HepG2 (cell line): ENCODE data around the gene CPNE2. TPM values are rescaled to one million over a fixed set of nuclear protein-coding genes. Genes with fewer than 3 reads are reported as not detected.

ENCODE experiments used
- ATAC-seq: fragments of 200-7000 bp; cut with Tn5 transposase; 3 replicates; pipeline ENCODE4 v1.9.1; 2020; ENCODE audit warnings: mild to moderate bottlenecking, moderate library complexity
- BruUV-seq: library from RNA; stranded (reverse); fragments of 400-500 nt; replicated peaks from 2 replicates; lab custom pipeline; 2021; lab: Mats Ljungman, UMichigan
- CTCF ChIA-PET: fragments of 300-600 bp; formaldehyde crosslinking; extraction: SDS; loops from one replicate; lab custom pipeline; 2021; ENCODE audit warnings: low total read pairs, inconsistent platforms, low intra/inter-chr PET ratio; lab: Yijun Ruan, JAX
- POLR2A ChIA-PET: fragments of 350-600 bp; sonication (Branson Sonifier 250); formaldehyde crosslinking; loops from one replicate; lab custom pipeline; 2020; ENCODE audit warnings: antibody characterized with exemption, inconsistent platforms; lab: Yijun Ruan, JAX
- DNase-seq: peaks from one replicate; pipeline ENCODE4 v3.0.0-alpha.2; 2015; ENCODE audit warnings: low spot score
- FAIRE-seq: peaks from 3 replicates; lab custom pipeline; 2011; peaks lifted over from hg19 to GRCh38; lab: Jason Lieb, UNC
- H2AFZ ChIP-seq: one replicate; pipeline ENCODE4 v1.6.1; 2011; ENCODE audit warnings: low read length, inconsistent platforms
- H3K27ac ChIP-seq: fragments of 300-600 bp; 3 replicates; pipeline ENCODE4 v1.8.0; 2011; ENCODE audit warnings: mixed run types, mild to moderate bottlenecking, mixed read lengths, low read length, inconsistent platforms; ENCODE audit not compliant: insufficient read depth; ENCODE audit errors: extremely low read length
- H3K27me3 ChIP-seq, 2 experiments: fragments of 200-600 bp in 1 of 2; 2 replicates in 1 of 2; 3 replicates in 1 of 2; pipeline versions ENCODE4 v1.6.0 to v1.8.0; 2011; ENCODE audit warnings: low read length in 2 of 2, mild to moderate bottlenecking in 2 of 2, moderate library complexity in 2 of 2, inconsistent platforms in 1 of 2; ENCODE audit not compliant: insufficient read depth in 2 of 2, control insufficient read depth in 1 of 2
- H3K36me3 ChIP-seq, 2 experiments: fragments of 200-600 bp in 1 of 2; replicated peaks in 1 of 2; 2 replicates in 1 of 2; 3 replicates in 1 of 2; pipeline versions ENCODE4 v1.5.1 to v1.8.0; 2011; ENCODE audit warnings: low read length in 2 of 2, inconsistent platforms in 1 of 2; ENCODE audit not compliant: insufficient read depth in 2 of 2, control insufficient read depth in 1 of 2
- H3K4me1 ChIP-seq: 2 replicates; pipeline ENCODE4 v1.5.1; 2012; ENCODE audit warnings: low read length, inconsistent platforms; ENCODE audit not compliant: insufficient read depth
- H3K4me2 ChIP-seq: 2 replicates; pipeline ENCODE4 v1.6.0; 2011; ENCODE audit warnings: low read depth, low read length, inconsistent platforms
- H3K4me3 ChIP-seq, 3 experiments: fragments of 200-600 bp in 1 of 3; sonication (generic), shearing (Covaris generic) in 1 of 3; replicated peaks in 1 of 3; 2 replicates each; pipeline ENCODE4 v1.5.1; 2011 to 2016; ENCODE audit warnings: low read length in 3 of 3, inconsistent platforms in 2 of 3, low read depth in 2 of 3, mild to moderate bottlenecking in 2 of 3, control low read depth in 1 of 3, mixed read lengths in 1 of 3; ENCODE audit not compliant: insufficient read depth in 1 of 3
- H3K79me2 ChIP-seq: one replicate; pipeline ENCODE4 v1.6.1; 2011; ENCODE audit warnings: low read length, inconsistent platforms; ENCODE audit not compliant: insufficient read depth
- H3K9ac ChIP-seq: 2 replicates; pipeline ENCODE4 v1.6.0; 2011; ENCODE audit warnings: mild to moderate bottlenecking, low read depth, low read length, inconsistent platforms; ENCODE audit not compliant: insufficient read depth
- H3K9me3 ChIP-seq: 2 replicates; pipeline ENCODE4 v1.5.1; 2012; ENCODE audit warnings: mild to moderate bottlenecking, low read length
- H4K20me1 ChIP-seq: 2 replicates; pipeline ENCODE4 v1.6.0; 2011; ENCODE audit warnings: inconsistent platforms, mild to moderate bottlenecking, low read length, moderate library complexity; ENCODE audit not compliant: insufficient read depth
- CBX5 ChIP-seq: sonication (generic); formaldehyde crosslinking; IDR thresholded peaks from 2 replicates; pipeline ENCODE4 v1.4.0; 2020; ENCODE audit warnings: missing genetic modification reagents, borderline replicate concordance
- GATAD2A ChIP-seq: IDR thresholded peaks from 2 replicates; pipeline ENCODE4 v1.6.1; 2016
- KLF6 ChIP-seq: IDR thresholded peaks from 2 replicates; pipeline ENCODE4 v1.8.0; 2016; ENCODE audit warnings: missing biosample characterization, missing genetic modification reagents
- MAX ChIP-seq: IDR thresholded peaks from 2 replicates; pipeline ENCODE4 v1.6.1; 2012; ENCODE audit warnings: inconsistent platforms
- NCOA1 ChIP-seq: sonication (generic); formaldehyde crosslinking; IDR thresholded peaks from 2 replicates; pipeline ENCODE4 v1.9.0; 2021; ENCODE audit warnings: missing genetic modification reagents
- U2AF1 ChIP-seq: fragments of 200-400 bp; formaldehyde crosslinking; optimal IDR thresholded peaks from 2 replicates; pipeline ENCODE3; 2017; ENCODE audit warnings: mild to moderate bottlenecking, low read depth, low read length
- ZBTB1 ChIP-seq: sonication (generic); formaldehyde crosslinking; IDR thresholded peaks from 2 replicates; pipeline ENCODE4 v1.4.0; 2020; ENCODE audit warnings: missing genetic modification reagents, borderline replicate concordance
- ZNF143 ChIP-seq: sonication (generic); formaldehyde crosslinking; IDR thresholded peaks from 2 replicates; pipeline ENCODE4 v1.4.0; 2020; ENCODE audit warnings: missing genetic modification reagents
- ZNF652 ChIP-seq: IDR thresholded peaks from 2 replicates; pipeline ENCODE4 v1.6.1; 2016; ENCODE audit warnings: low read depth, borderline replicate concordance
- ZNF773 ChIP-seq: sonication (generic); formaldehyde crosslinking; IDR thresholded peaks from 2 replicates; pipeline ENCODE4 v1.4.0; 2020; ENCODE audit warnings: missing genetic modification reagents, borderline replicate concordance
- WGBS: methylation state at CpG from one replicate; pipeline ENCODE4 v1.1.6; 2017; ENCODE audit warnings: low lambda C conversion rate; 5-methylcytosine and 5-hydroxymethylcytosine counted together
- in situ Hi-C: cut with HindIII; loops from 2 replicates; pipeline ENCODE4 v1.10.0; 2017; ENCODE audit warnings: low pct_unique_long_range_greater_than_20kb; ENCODE audit not compliant: extremely low pct_ligation_motif_present
- intact Hi-C: fragments of 100-400 bp; cut with micrococcal nuclease; formaldehyde crosslinking; loops from one replicate; pipeline ENCODE4 v1.10.0; 2022; ENCODE audit not compliant: unreplicated experiment
- polyA plus RNA-seq, 8 experiments: library from polyadenylated mRNA; depleted of rRNA in 3 of 8; stranded (reverse) in 7 of 8; unstranded in 1 of 8; fragments of >200 nt; fragmentation: Illumina TruSeq in 4 of 8; extraction: Trizol in 4 of 8; gene quantifications; 2 replicates each; pipeline versions ENCODE4 v1.2.1 to v1.2.3, GENCODE V29; 2011 to 2016; ENCODE audit warnings: low read depth in 4 of 8, missing spikeins in 1 of 8, mixed read lengths in 1 of 8; ENCODE audit not compliant: insufficient read depth in 1 of 8
- total RNA-seq, 5 experiments: library from RNA; depleted of rRNA; stranded (reverse); fragments of >200 nt; fragmentation: Illumina TruSeq; extraction: Trizol; gene quantifications; 2 replicates each; pipeline ENCODE4 v1.2.3, GENCODE V29; 2016; ENCODE audit warnings: low read depth in 1 of 5
- TF ChIP-seq, protein P1 (sequence below): sonication (generic); formaldehyde crosslinking; IDR thresholded peaks from 2 replicates; pipeline ENCODE4 v1.4.0; 2020; ENCODE audit warnings: missing genetic modification reagents

Gene CPNE2
- total and polyA plus RNA-seq, 2 of the 13 experiments (the other 11 are each of a cell fraction or from before 2014, with no cell fraction given), result 10.6 to 23.3 TPM

GRCh38 chr16:57087003-57087402 is 5.4 kb upstream of the CPNE2 start:
- POLR2A ChIA-PET, result no interaction called here
- H4K20me1 ChIP-seq, result no peaks in the 10 kb centered on the region
- ATAC-seq, result no peak
- TF ChIP-seq ZNF652 (CRISPR knock-in tag), result no peak
- no peak for TF ChIP-seq KLF6 (CRISPR knock-in tag)
- no peak for TF ChIP-seq ZNF143 (CRISPR knock-in tag)
- no peak for TF ChIP-seq GATAD2A
- TF ChIP-seq ZNF773, result no peak
- no peak for TF ChIP-seq CBX5 (CRISPR knock-in tag)
- TF ChIP-seq, protein P1, sequence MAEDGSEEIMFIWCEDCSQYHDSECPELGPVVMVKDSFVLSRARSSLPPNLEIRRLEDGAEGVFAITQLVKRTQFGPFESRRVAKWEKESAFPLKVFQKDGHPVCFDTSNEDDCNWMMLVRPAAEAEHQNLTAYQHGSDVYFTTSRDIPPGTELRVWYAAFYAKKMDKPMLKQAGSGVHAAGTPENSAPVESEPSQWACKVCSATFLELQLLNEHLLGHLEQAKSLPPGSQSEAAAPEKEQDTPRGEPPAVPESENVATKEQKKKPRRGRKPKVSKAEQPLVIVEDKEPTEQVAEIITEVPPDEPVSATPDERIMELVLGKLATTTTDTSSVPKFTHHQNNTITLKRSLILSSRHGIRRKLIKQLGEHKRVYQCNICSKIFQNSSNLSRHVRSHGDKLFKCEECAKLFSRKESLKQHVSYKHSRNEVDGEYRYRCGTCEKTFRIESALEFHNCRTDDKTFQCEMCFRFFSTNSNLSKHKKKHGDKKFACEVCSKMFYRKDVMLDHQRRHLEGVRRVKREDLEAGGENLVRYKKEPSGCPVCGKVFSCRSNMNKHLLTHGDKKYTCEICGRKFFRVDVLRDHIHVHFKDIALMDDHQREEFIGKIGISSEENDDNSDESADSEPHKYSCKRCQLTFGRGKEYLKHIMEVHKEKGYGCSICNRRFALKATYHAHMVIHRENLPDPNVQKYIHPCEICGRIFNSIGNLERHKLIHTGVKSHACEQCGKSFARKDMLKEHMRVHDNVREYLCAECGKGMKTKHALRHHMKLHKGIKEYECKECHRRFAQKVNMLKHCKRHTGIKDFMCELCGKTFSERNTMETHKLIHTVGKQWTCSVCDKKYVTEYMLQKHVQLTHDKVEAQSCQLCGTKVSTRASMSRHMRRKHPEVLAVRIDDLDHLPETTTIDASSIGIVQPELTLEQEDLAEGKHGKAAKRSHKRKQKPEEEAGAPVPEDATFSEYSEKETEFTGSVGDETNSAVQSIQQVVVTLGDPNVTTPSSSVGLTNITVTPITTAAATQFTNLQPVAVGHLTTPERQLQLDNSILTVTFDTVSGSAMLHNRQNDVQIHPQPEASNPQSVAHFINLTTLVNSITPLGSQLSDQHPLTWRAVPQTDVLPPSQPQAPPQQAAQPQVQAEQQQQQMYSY (CRISPR knock-in tag), result no peak
- no peak for TF ChIP-seq ZBTB1
- TF ChIP-seq NCOA1, result no peak
- no peak for TF ChIP-seq U2AF1
- no peak for TF ChIP-seq MAX
- TF ChIP-seq, all 625 proteins: peak for 0
- peaks cover 2 to 26% of the 10 kb centered on the region in 2 experiments; a peak in 4 of 5 replicates for H3K27me3 ChIP-seq
- peaks cover 27% of the 10 kb centered on the region for H3K4me1 ChIP-seq
- no TSS peak for BruUV-seq
- H3K4me3 ChIP-seq, result no peak overlapping the region
- FAIRE-seq, result no peak
- H3K27ac ChIP-seq, result no peak overlapping the region
- H2AFZ ChIP-seq, result no peak overlapping the region
- DNase-seq, result no peak
- H3K9ac ChIP-seq, result no peak overlapping the region
- WGBS, result 6% methylated on average over 2 of the region's 2 CpGs
- no peak overlapping the region for H3K4me2 ChIP-seq
- H3K9me3 ChIP-seq, result no peaks in the 10 kb centered on the region
- no peaks in the 10 kb centered on the region for H3K36me3 ChIP-seq
- CTCF ChIA-PET, result no interaction called here
- intact Hi-C loops (loop anchor here (10.0 kb wide), 1 partner anchor 328 kb away; no protein-coding TSS in a partner anchor), in situ Hi-C loops (loop anchor here (5.0 to 10.0 kb wide), 2 partner anchors 208 to 330 kb away; no protein-coding TSS in a partner anchor)
- H3K79me2 ChIP-seq, result no peaks in the 10 kb centered on the region
